Activated CD4-positive, alpha-beta T cell treated with anti-CD3 and anti-CD28 coated beads, Interleukin-2, amount 50 U/mL, for 16 hours (primary cell): ENCODE results near the gene AUNIP.
"Not testable (repeated sequence)": the region's sequence is repeated elsewhere in the genome, so short reads cannot be mapped to it uniquely, and the experiment has no call there.

ENCODE experiments used
- DNase-seq: peaks from one replicate; pipeline ENCODE4 v3.0.0-alpha.2; 2020

AUNIP gene

DNA sequence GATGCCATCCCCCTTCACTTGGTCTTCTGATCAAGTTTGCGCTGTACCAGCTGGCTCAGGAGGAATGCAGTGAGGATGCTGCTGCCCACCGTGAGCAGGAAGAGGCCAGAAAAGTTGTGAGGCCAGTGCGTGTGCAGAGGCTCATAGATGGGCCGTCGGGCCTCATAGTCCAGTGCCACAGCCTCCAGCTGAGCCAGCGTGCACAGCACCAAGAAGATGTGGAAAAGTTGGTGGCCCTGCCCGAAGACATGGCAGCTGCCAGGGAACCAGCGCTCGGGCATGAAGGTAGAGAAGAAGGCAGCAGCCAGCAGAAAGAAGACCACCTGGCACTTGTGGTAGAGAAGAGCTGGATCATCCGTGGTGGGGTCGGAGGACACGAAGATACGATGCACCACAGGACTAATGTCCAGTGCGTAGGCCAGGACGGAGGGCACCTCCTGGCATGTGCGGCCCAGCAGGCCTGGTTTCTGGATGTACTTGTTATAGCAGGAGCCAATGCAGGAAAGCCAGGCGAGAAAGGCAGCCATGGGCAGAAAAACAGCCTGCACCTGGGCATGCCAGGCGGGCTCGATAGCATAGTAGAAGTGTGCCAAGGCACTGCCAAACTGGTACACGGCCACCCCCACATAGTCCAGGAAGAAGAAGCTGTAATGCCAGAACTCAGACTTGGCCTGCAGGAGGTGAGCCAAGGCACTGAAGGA, 3.7 kb upstream of the AUNIP start:
- no peak for DNase-seq

DNA sequence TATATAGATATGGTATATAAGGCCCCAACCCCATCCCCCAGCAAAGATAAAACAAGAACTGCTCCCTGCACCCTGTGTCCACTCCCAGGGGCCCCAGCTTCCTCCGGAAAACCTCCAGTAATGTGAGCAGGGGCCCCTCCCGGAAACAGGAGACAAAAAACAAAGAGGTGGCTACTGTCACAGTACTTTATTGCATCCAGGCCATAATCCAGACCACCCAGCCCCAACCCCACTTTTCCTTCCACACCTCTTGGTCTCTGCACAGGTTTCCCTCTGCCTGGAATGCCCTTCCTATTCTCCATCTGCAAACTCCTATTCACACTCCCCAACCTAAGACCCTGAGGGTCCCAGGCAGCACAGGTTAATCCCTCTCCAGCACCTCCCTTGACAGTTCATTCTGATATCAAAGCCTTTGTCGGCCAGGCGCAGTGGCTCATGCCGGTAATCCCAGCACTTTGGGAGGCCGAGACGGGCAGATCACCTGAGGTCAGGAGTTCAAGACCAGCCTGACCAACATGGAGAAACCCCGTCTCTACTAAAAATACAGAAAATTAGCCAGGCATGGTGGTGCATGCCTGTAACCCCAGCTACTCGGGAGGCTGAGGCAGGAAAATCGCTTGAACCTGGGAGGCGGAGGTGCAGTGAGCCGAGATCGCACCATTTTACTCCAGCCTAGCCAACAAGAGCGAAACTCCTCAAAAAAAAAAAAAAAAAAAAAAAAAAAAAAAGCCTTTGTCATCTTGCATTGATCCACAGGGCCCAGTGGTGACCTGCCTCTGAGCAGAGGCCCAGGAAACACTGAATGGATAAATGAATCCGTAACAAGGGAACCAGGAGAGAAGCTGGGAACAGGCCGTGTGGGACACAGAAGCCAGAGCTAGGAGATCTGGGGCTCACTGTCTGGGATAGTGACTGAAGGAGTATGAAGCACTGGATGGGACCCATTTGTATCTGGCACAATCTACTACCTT, 2.3 kb upstream of the AUNIP start:
- DNase-seq, result no peak

DNA sequence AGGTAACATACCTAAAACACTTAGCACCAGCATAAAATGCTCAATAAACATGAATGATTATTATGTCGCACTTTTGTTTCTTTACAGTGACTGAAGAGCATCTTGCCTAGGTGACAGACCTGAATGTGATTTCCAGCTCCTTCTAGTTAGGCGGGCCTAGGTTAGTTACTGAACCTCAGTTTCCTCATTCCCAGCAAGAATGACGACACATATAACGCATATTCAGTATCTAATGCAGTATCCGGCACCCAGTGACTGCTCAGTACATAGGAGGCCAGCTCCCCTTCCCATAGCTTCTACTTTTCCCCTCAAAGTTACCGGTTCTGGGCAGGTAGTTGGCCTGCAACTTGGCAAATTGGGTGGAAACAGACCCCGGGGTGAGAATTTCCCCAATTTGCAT, 763 bp downstream of the AUNIP start:
- DNase-seq, result no peak

DNA sequence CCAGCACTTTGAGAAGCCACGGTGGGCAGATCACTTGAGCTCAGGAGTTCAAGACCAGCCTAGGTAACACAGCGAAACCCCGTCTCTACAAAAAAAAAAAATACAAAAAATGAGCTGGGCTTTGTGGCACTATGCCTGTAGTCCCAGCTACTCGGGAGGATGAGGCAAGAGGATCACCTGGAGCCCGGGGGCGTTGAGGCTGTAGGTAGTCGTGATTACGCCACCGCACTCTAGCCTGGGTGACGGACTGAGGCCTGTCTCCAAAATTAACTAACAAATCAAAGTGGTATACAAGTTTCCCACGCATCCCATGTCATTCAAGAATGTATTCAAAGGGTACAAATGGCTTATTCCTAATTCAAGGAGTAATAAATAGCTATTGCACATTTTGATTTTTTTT, 2.4 kb downstream of the AUNIP start:
- no peak for DNase-seq

DNA sequence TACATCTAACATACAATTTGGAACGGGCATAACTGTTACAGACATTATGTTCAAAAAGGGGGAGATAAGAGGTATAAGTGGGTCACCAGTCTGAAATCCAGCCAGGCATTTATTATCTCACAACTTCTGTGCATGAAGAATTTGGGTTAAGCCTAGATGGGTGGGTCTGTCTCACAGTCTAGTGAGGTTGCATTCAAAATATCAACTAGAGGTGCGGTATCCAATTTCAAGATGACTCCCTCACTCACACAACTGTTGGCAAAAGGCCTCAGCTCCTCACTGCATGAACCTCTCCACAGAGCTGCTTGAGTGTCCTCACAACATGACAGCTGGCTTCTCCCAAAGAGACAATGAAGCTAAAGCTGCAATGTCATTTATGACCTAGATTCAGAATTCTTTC, 4.7 kb downstream of the AUNIP start:
- DNase-seq, result no peak

DNA sequence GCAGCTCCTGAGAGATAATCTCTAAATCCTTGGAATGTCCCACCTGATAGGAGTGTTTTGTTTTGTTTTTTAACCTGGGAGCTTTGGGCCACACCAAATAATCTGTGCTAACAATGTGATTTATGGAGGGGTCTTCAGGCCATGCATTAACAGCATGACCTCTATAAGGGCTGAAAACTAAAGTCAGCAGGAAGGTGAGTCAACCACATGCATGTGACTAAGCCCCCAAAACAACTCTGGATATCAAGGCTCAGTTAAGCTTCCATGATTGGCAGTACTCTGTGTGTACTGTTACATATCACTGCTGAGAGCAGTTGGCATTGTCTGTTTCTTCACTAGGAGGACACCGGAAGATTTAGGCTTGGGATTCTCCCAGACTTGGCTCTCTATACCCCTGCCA, 10.7 kb downstream of the AUNIP start:
- no peak for DNase-seq

DNA sequence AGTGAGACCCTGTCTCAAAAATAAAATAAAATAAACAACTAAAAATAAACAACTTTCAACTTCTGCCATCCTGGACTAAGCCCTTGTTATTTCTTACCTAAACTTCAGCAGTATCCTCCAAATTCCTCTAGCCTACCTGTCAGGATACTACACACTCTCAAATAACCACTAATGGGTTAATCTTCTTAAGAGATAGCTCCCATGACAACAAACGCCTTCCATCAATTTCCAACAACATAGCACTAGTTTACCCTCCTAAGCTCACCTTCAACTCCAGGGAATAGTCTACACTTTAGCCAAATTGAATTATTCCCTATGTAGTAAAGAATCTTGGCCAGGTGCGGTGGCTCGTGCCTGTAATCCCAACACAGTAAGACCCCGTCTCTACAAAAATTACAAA, 11.3 kb downstream of the AUNIP start:
- no peak for DNase-seq

DNA sequence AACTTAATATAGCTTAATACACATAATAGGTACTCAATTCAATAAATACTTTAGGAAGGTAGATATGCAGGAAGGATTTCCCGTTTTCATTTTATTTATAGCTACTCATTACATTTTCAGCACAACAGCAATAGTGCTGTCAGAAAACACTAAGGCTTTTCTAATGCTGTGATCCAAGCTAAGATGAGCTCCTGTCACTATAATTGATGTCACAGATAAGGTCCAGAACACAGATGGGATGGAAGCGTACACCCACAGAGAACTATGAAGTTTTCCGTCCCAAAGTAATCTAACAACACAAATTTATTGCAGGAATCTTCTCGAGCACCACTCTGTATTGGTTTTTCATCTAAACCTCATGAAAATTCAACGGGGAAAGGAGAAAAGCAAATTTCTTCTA, 13.6 kb downstream of the AUNIP start:
- no peak for DNase-seq

DNA sequence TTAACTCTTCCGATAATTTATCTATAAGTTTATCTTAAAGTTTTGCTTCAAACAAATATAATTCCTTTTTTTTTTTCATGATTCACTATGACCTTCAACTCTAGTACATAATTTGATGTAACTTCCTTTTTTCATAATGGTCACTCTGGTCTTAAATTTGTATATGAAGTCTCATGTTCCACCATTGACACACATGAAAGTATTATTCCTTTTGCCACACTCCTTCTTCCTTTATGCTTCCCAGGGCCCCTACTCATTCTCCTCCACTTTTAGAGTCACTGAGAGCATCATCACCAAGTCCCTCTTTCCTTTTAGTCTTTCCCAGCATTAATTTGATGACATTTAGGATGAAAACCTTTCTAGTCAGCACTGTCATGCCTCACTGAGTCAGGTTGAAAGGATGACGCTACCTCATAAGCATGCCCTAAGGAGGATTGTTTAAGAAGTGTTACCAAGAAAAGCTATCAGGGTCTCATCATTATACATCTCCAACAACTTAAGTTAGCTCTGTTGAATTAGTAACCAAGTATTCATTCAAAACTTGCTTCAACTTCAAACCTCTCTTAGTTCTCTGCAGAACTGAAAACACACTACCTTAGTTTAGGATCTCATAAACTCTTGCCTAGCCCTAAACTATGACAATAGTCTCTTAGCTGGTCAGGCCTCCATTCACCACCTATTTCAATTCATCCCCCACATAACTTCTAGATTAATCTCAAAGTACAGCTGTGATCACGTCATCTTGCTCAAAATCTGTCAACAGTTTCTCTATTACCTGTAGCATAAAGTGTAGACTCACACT, 14.5 kb downstream of the AUNIP start:
- no peak for DNase-seq

DNA sequence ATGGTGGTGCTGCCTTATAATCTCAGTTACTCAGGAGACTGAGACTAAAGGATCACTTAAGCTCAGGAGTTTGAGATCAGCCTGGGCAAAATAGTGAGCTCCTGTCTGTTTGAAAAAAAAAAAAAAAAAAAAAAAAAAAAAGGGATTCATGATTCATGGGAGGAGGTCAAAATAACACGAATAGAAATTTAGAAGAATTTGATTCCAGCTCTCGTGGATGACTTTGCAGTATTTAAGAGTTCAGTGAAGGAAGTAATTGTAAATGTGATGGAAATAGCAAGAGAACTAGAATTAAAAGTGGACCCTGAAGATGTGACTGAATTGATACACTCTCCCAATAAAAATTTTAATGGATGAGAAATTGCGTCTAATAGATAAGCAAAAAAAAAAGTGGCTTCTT, 15.8 kb downstream of the AUNIP start:
- DNase-seq, result no peak

DNA sequence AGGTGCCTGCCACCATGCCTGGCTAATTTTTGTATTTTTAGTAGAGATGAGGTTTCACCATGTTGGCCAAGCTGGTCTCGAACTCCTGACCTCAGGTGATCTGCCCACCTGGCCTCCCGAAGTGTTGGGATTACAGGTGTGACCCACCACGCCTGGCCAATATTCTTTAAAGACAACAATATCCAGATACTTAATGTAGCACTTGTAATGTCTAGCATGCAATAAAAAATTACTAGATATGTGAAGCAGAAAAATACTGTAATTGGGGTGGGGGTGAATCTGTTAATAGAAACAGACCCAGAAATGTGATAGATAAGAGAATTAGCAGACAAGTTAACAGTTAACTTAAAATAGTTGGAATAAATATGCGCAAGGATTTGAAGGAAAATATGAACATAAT, 19.4 kb downstream of the AUNIP start:
- not testable (repeated sequence) for DNase-seq

DNA sequence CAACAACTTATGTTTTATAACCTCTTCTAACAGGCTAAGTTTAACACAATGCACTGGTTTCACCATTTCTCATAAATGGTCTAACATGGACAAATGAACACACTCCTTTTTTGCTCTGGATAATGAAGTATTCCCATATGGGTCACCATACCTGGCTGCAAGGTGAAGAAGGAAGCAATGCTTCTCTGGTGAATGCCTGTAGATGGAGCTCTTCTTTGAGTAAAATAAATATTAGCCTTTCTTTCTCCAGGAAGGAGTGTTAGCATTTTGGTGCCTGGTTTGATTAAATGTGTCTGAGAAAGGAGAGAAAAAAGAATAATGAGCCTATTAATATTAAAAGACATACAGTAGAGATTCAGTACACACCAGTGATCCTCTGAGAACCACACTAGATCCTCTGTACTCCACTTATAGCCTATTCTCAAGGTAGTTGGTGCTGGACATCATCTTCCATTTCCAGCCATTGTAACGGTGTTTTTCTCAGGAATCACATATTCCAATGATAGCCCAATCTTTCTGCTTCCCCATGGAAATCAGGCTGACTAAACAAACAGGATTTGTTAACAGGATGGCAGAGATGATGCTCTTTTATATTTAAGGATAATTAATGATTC, 21.9 kb downstream of the AUNIP start:
- DNase-seq, result no peak

DNA sequence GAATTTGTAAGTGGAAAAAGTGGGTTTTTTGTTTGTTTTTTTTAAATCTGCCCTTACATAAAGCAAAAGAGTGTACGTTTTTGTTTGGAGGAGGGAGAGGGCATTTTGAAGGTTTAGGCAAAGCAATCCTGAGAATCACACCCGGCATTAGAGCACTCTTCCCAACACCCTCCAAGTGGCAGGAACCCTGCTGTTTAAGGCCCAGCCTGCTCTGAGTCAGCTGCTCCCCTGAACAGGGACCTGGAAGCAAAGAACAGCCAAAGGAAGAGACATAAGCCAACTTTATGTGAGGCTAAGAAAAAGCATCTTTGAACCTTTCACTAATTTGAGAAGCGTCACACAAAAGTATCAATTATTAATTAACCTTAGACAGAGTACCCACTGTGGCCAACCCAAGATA, 22.6 kb downstream of the AUNIP start:
- DNase-seq, result no peak

DNA sequence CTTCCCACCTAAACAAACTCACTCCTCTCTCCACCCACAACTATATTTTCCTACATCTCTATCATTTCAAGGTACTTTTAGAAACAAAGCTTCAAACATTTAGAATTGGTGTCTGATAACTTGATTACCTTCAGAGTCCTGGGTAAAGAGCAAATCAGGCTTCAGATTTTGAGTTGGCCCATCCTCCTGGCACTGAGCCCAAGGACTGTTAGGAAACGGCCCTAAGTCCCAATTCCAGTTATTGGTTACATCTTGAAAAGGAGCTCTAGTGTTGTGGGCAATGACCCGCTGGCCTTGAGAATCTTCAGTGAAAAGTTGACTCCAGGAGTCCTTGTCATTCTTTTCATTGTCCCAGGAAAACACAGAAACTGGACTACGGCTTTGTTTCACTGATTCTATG, 24.4 kb downstream of the AUNIP start:
- no peak for DNase-seq

DNA sequence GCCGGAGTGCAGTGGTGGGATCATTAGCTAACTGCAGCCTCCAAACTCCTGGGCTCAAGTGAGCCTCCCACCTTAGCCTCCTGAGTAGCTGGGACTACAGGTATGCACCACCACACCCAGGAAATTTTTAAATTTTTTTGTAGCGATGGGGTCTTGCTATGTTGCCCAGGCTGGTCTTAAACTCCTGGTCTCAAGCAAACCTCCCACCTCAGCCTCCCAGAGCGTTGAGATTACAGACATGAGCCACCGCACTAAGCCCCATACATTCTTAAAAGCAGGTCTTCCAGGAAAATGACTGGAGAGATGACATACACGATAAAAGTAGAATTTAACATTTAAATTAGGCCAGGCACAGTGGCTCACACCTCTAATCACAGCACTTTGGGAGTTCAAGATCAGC, 26.1 kb downstream of the AUNIP start:
- DNase-seq, result no peak

DNA sequence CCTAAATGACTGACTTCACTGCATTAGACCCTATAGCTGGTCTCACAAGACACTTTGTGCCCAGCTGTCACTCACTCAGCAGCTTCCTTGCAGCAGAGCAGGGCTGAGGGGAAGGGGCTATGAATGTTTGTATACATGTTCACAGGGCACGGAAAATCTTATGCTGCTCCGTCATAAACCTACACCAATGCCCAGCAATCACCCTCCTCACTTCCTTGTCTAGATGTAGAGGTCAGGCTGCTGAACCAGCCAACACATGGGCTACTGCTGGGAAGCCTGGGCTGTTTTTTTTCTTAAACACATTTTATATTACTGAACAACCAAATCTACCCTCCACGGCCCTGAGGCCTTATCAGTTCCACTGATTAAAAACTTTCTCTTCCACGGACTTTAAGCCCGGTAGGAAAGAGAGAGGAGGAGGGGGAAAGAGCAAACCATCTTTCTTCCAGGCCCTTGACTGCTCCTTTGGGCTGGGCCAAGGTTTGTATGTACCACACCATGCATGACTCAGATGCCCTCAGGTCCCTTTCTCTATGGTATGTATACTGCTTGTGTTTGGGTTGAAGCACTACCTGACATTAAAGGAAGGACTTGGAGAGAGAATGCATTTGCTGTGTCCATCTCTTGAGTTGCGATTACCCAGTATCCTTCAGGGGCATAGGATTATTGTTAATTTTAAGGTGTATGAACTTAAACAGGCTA, 26.8 kb downstream of the AUNIP start:
- DNase-seq, result no peak

DNA sequence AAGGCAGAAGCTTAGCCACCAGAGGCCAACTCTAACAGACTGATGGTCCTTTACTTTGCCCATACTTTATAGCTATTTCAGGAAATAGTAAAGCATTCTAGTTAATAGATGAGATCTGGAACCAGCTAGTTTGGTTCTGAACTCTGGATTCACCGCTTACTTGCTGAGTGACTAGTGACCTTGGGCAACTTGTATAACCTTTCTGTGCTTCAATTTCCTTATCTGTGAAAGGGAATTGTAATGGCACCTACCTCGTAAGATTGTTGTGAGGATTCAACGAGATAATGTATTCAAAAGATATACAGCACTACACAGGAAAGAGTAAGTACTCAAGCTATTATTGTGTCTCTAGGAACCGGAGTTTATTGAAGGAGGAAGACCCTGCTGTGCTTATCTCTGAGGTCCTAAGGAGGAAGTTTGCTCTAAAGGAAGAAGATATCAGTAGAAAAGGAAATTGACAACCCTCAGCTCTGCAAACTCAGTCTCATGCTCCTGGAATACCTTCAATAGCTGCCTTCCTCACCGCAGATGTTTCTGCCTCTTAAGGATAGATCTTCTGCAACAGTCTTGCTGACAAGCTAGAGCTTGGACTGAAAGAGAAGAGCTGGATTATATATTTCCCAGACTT, 27.6 kb downstream of the AUNIP start:
- no peak for DNase-seq

DNA sequence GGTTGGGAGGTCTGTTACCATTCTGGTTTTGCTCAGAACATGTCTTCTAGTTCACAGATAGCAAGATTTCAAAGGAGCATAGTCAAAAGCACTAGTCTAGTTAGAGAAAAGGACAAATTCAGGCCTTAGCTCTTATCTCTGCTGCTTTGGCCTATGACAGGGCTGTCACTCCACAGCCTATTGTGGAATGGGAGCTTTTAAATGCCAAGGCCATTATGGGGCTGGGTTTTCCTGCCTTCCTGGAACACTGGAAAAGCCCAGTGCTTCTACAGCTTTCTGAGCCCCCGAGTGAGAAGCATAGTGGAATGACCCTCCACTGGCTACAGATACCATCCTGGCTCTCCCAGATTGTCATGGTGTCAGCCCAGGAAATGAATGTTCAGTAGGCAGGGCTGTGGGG, 30.2 kb downstream of the AUNIP start:
- DNase-seq, result no peak

DNA sequence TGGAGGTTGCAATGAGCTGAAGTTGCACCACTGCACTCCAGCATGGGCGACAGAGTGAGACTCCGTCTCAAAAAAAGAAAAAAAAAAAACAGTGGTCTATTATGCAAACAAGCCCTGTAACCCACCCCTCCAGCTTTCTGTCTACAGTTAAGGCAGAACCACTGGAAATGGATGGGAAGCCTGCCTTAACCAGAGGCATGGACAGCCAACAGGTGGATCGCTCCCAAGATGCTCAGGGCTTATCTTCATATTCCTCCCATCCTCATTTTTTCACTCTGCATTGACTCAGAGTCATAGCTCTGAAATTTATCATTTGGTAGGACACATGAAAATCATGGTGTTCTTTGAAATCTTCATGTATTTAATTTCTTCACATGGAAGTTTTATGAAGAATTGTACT, 30.8 kb downstream of the AUNIP start:
- no peak for DNase-seq

DNA sequence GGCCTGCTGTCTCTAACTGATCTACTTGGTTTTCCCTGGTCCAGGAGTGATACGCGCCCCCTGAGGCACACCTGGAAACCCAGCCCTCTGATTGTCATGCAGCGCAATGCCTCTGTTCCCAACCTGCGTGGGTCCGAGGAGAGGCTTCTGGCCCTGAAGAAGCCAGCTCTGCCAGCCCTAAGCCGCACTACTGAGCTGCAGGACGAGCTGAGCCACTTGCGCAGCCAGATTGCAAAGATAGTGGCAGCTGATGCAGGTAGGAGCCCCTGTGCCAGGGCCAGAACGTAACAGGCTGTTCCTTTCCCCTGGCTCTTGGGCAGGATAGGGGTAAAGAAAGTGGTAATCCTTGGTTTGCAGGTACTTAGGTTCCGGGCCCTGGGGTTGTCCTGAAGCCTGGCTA, 32.7 kb downstream of the AUNIP start:
- no peak for DNase-seq

DNA sequence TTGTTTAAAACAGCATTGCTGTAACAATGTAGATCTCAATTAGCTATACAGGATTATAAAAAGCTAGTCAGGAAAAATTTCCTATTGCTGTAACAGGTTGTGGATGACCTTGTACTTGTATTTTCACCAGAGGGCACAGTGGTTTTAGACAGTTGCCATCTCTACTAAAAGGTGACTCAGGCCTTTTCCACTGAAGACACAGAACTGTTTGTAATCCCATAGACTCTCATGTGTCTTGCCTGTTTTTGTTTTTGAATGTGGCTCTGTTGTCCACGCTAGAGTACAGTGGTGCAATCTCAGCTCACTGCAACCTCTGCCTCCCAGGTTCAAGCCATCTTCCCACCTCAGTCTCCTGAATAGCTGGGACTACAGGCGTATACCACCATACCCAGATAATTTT, 33.7 kb downstream of the AUNIP start:
- no peak for DNase-seq

DNA sequence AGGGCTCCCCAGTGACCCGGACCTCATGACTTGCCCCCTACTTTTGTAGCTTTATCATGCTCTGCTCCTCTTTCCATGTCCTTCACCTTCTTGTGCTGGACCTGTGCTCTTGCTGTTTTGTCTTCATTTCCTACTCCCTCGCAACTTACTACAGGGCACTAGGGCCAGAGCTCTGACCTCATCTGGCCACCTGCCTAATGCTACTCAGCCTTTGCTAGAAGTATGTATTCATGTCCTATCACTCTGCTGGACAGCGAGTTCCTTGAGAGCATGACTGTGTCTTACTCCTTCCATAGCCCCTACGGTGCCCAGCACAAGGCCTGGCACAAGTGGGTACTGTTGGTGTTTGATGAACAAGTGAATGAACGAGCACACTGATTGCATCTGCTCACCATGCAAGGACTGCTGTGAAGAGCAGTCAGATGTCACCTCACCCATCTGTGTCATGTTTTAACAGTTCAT, 37.6 kb downstream of the AUNIP start:
- no peak for DNase-seq
